ENCODE data around the gene ZCCHC24.

Gene ZCCHC24

DNA sequence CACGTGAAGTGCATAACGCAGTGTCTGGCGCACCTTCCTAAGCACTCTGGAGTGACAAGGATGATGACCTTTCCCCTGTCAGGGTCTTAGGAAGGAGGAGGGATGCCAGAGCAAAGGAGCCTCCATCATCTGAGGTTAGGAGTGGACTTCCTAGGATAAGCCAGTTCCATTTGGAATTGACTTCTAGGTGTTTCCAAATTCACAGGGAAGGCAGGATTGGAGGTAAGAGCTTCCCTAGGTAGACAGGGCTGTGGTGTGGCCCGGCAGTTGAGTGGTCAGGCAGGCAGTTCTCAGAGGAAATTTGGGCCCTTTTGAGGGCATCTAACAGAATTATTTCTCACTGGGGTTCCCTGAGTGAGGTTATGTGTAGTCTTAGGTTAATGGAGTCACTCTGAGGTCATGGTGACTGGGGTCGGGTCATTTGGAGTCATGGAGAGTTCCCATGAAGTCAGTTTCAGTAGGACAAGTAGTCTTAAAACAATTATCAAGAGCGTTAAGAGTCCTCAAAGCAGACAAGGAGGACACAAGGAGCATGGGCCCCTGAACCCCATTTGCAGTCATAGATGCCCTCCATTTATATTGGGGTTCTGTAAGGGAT lies 89.9 kb downstream of the ZCCHC24 start:
- DNase-seq: no peak

- no peak for DNase-seq
These were observed 90.8 kb downstream of the ZCCHC24 start for GRCh38 chr10:79354615-79355014.

DNA sequence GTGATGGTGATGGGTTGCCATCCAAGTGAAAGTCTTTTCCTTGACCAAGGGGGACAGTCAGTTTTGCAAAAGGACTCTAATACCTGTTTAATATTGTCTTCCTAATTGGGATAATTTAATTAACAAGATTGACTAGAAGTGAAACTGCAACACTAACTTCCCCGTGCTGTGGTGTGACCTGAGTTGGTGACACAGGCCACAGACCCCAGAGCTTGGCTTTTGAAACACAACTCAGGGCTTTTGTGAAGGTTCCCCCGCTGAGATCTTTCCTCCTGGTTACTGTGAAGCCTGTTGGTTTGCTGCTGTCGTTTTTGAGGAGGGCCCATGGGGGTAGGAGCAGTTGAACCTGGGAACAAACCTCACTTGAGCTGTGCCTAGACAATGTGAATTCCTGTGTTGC lies 91.3 kb downstream of the ZCCHC24 start:
- no peak for DNase-seq

DNA sequence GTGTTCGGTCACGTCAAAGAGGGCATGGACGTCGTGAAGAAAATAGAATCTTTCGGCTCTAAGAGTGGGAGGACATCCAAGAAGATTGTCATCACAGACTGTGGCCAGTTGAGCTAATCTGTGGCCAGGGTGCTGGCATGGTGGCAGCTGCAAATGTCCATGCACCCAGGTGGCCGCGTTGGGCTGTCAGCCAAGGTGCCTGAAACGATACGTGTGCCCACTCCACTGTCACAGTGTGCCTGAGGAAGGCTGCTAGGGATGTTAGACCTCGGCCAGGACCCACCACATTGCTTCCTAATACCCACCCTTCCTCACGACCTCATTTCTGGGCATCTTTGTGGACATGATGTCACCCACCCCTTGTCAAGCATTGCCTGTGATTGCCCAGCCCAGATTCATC lies 91.7 kb downstream of the ZCCHC24 start:
- DNase-seq: no peak

- DNase-seq: no peak
These were observed 92.4 kb downstream of the ZCCHC24 start for GRCh38 chr10:79353000-79353406.

DNA sequence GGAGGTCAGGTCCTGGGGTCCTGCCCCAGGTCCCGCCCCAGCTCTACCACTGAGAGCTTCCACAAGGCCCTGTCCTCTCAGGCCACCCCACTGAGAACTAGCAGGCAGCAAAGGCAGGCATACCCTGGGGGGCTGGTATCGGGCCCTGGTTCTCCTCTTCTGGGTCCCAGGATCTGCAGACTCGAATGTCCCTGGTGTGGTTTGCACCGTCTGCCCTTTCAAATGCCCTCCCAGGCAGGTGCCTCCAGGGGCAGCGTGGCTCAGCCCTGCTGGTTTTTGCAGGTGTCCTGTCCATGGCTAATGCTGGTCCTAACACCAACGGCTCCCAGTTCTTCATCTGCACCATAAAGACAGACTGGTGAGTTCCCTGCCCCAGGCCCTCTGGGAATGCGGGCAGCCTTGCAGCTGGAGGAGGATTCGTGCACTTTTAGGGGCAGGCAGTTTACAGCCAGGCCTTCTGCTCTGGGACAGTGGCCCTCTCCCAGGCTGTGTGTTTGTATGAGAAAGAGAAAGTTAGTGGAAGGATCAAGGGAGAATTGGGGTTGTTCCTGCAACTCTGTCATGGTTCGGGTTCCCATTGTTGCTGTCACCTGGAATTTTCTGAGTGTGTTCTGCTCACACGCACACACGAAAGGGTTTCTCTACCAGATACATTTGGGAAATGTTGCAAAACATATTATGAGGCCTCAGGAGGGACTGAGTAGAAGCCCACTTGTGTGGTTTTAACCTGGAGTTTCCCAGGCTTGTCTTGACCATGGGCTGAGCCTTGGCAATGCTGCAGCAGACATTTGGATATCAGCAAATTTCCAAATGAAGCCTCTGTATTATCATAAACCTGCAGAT lies 93.2 kb downstream of the ZCCHC24 start:
- DNase-seq: no peak

- no peak for DNase-seq
These were observed 94.1 kb downstream of the ZCCHC24 start for GRCh38 chr10:79351332-79351731.

DNA sequence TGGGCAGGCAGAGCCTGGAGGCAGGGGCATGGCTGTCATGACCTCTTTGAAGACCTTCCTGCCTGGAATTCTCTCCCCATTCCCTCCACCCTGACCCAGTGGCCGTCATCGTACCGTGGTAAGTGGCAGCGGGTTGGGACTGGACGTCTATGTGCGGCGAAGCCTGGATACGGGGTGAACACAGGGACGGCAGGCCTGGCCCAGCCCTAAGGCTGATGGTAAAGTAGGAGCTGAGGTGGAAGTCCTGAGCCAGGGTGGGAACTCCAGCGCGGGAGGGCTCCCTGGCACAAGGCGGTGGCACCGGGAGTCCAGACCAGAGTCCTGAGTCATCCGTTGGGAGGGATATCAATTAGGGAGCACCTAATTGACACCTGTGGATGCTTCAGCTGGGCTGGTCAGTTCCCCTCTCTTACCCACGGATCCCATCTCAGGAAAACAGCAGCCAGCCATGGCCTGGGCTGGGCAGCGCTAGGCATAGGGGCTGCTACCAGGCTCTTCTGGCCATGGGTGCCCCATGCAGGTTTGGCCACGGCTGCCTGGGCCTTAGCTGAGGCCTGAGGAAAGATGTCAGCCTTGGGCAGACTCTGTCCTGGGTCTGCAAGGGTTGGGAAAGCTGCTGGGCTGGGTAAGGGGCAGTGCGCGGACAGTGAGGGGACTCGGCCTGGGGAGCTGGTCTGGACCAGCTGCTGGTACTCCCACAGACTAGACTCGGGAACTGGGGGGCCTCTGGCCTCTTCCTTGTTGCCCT lies 94.8 kb downstream of the ZCCHC24 start:
- DNase-seq: no peak

GRCh38 chr10:79349766-79350406 lies 95.5 kb downstream of the ZCCHC24 start:
- no peak for DNase-seq

DNA sequence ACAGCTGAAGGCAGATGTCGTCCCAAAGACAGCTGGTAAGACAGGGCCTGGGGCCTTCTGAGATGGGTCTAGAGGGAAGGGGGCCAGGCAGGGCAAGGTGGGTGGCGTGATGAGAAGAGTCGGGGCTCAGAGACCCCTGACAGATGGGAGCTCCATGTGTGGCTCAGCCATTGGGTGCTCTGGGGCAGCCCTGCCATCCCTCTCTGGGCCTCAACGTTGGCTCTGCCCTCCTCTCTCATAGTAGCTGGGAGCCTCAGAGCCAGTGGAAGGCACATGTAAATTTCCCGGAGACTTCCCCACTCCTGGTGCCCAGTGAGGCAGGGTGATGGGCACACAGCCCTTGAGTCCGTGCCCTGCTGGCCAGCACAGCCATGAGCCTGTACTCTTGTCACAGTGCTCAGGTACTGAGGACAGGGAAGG lies 96.3 kb downstream of the ZCCHC24 start:
- DNase-seq: no peak

- DNase-seq: no peak
These were observed 96.8 kb downstream of the ZCCHC24 start for GRCh38 chr10:79348640-79348988.

DNA sequence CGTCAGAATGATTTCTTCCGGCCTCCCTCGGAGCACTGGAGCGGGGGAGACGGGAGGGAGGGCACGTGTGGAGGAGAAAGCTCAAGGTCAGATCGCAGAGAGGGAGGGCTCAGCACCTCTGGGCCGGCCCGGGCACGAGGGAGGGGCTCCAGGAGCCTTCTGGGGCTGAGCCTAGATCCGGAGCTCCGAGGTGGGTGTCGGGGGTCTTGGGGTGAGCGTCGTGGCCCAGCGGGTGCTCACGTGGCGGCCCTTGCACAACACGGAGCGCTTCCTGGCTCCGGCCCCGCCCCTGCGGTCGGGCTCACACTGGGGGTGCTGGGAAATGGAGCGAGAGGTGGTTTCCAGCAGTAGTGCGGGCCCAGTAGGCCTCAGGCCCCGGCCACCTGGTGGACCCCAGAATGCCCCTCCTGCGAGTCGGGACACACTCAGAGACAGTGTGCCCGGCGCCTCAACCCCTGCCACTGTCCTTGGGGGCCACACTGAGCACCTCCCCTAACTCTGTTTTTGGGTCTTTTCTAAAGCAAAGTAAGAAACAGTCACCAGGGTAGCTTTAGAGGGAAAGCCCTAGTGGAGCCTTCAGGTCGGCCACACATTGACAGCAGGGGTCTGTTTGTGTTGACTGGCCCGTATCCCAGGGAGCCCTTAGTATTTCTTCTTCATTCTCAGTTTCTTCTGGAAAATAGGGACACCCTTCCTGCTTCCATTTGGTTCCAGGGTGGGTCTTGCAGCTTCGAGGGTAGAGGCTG lies 97.4 kb downstream of the ZCCHC24 start:
- DNase-seq: peak; percentile 74

GRCh38 chr10:79347226-79347893 lies 98.1 kb downstream of the ZCCHC24 start, which contains the start of gene PPIF:
Gene PPIF (plus strand): TSS chr10:79347469. CDS start chr10:79347549, 80 bp downstream.
- DNase-seq: peak; percentile 96

GRCh38 chr10:79346388-79347225 lies 98.8 kb downstream of the ZCCHC24 start:
- peak; percentile 45 for DNase-seq

DNA sequence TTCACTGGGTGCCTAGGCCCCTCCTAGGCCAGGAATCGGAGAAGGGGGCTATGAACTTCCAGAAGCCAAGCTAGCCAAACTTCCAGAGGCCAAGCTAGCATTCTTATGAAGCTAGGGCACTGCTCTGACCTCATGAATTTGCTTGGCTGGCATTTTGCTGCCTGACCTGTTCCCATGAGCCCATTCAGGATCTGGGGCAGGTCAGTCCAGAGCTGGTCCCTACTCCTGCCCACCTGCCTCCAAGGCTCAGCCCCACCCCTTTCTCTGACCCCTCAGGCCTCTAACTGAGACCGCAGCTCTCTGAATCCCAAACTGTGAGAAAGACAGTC lies 99.4 kb downstream of the ZCCHC24 start:
- DNase-seq: no peak

GRCh38 chr10:79345241-79346011 lies 100.0 kb downstream of the ZCCHC24 start:
- DNase-seq: no peak

DNA sequence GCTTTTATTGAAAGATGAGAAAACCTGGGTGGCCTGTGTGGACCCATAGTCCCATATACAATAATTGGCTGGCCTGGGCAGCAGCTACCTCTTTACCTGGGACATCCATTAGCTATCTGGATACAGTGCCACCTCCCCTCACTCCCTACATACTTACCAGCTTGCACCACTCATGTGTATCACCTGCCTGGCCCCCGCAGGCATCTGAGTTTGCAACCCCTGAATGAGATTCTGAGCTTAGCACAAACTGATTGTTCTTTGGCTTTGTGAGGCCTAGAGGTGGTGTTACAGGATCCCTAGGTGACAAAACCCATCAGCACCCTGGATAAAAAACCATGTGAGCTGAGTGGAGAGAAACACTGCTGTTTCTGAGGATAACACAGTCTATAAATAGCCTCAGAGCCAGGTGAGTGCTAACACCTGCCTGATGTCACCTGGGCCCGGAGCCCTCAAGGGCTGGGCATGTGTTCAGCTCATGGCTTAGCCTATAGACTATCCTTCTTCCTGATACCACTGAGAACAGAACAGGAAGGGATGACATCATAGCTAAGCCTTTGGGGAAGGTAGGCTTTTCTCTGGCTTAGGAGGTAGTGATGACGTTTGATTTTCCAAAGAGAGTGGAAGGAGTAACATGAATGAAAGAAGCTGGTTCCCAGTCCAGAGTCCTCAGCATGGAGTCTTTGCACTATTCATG lies 100.8 kb downstream of the ZCCHC24 start:
- peak; percentile 18 for DNase-seq

DNA sequence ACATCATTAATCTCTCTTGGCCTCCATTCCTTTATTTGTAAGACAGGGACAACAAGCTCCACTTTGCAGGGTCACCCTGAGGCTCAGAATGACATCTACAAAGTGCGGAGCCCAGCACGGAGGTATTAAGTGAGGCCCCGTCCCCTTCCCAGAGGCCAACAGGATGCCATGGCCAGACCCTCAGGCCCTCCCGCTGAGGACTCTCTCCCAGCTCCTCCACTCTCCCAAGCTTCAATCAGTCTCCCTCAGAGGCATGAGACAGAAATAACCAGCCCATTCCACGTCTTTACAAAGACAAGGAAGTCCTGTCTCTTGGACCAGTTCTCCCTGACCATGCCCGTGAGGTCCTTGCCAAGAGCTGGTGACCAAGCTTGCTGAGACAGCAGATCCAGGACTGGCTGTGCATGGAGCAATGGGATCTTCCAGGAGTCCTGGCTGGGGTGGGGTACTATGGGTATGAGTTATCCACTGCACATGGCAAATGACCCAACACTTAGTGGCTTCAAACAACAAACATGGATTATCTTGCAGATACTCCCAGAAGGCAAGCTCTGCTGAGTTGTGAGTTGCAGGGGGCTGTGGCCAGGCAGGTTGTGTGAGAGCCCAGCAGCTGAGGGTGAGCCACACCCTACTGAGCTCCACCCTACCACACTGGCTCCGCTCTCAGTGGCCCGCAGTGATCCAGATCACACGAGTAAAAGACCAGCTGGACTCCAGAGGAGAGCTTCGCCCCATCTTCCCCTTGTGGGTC lies 102.4 kb downstream of the ZCCHC24 start:
- DNase-seq: peak; percentile 28

GRCh38 chr10:79342295-79342761 lies 103.1 kb downstream of the ZCCHC24 start:
- peak; percentile 24 for DNase-seq

Data from right forelimb (tissue), 1 donor.